H1 (cell line): ENCODE data around the gene HERC4. TPM values are rescaled to one million over a fixed set of nuclear protein-coding genes. Genes with fewer than 3 reads are reported as not detected.
A peak's percentile ranks its signal among the peaks of the same experiment; 100 is the strongest.

Experiments
- CTCF ChIA-PET: fragments of 300-600 bp; sonication (Branson Sonifier 250); formaldehyde crosslinking; loops from one replicate; lab custom pipeline; 2021; ENCODE audit not compliant: partially characterized antibody; lab: Charles Lee
- POLR2A ChIA-PET: fragments of 300-600 bp; sonication (Branson Sonifier 250); formaldehyde crosslinking; loops from one replicate; lab custom pipeline; 2021; ENCODE audit warnings: inconsistent platforms; ENCODE audit not compliant: partially characterized antibody; lab: Charles Lee
- DNase-seq, 2 experiments: peaks; one replicate each; pipeline versions ENCODE4 v3.0.0 to v3.0.0-alpha.2; 2010 to 2022; ENCODE audit warnings: low spot score in 2 of 2, low read depth in 1 of 2, mixed read lengths in 1 of 2
- FAIRE-seq: peaks from 2 replicates; lab custom pipeline; 2011; peaks lifted over from hg19 to GRCh38; lab: Jason Lieb, UNC
- H2AFZ ChIP-seq: 2 replicates; pipeline ENCODE4 v1.8.1; 2012; ENCODE audit warnings: low read length, inconsistent platforms
- H2AK5ac ChIP-seq: 2 replicates; pipeline ENCODE4 v1.6.1; 2013; ENCODE audit warnings: low read depth, low read length
- H2BK120ac ChIP-seq: replicated peaks from 2 replicates; pipeline ENCODE3; 2013; ENCODE audit warnings: low read depth, low read length, inconsistent platforms
- H2BK12ac ChIP-seq: 2 replicates; pipeline ENCODE4 v1.6.1; 2013; ENCODE audit warnings: low read depth, low read length
- H2BK15ac ChIP-seq: 2 replicates; pipeline ENCODE4 v1.6.1; 2013; ENCODE audit warnings: low read length
- H2BK20ac ChIP-seq: 2 replicates; pipeline ENCODE4 v1.6.1; 2013; ENCODE audit warnings: low read length
- H2BK5ac ChIP-seq: 2 replicates; pipeline ENCODE4 v1.6.1; 2013; ENCODE audit warnings: low read depth, low read length
- H3K14ac ChIP-seq: 2 replicates; pipeline ENCODE4 v1.6.1; 2013; ENCODE audit warnings: inconsistent platforms; ENCODE audit not compliant: insufficient read length
- H3K18ac ChIP-seq: 2 replicates; pipeline ENCODE4 v1.6.1; 2013; ENCODE audit warnings: low read length; ENCODE audit errors: extremely low read depth
- H3K23ac ChIP-seq: 2 replicates; pipeline ENCODE4 v1.6.1; 2013; ENCODE audit warnings: inconsistent platforms; ENCODE audit not compliant: insufficient read length
- H3K23me2 ChIP-seq: 2 replicates; pipeline ENCODE4 v1.6.1; 2013; ENCODE audit warnings: low read depth, low read length
- H3K27ac ChIP-seq: 2 replicates; pipeline ENCODE4 v1.6.1; 2011; ENCODE audit warnings: low read depth, low read length, inconsistent platforms
- H3K27me3 ChIP-seq, 4 experiments: replicated peaks in 1 of 4; 1 replicate in 1 of 4; 2 replicates in 3 of 4; pipeline versions ENCODE4 v1.6.1 to v1.8.1; 2011 to 2013; ENCODE audit warnings: low read length in 3 of 4, mild to moderate bottlenecking in 3 of 4, inconsistent platforms in 2 of 4, mixed read lengths in 2 of 4, moderate library complexity in 1 of 4; ENCODE audit not compliant: control insufficient read depth in 3 of 4, insufficient read depth in 3 of 4; ENCODE audit errors: extremely low read depth in 1 of 4
- H3K36me3 ChIP-seq, 4 experiments: 2 replicates each; pipeline versions ENCODE4 v1.6.1 to v1.8.1; 2011 to 2013; ENCODE audit warnings: mild to moderate bottlenecking in 4 of 4, low read length in 3 of 4, moderate library complexity in 2 of 4, control low read depth in 1 of 4, inconsistent platforms in 1 of 4; ENCODE audit not compliant: insufficient read depth in 4 of 4, control insufficient read depth in 2 of 4
- H3K4ac ChIP-seq: replicated peaks from 2 replicates; pipeline ENCODE3; 2013; ENCODE audit warnings: low read length, low read depth, mixed read lengths, inconsistent platforms; ENCODE audit not compliant: insufficient read length
- H3K4me1 ChIP-seq, 4 experiments: replicated peaks in 1 of 4; 1 replicate in 1 of 4; 2 replicates in 3 of 4; pipeline versions ENCODE4 v1.6.1 to v1.8.1; 2011 to 2013; ENCODE audit warnings: low read length in 3 of 4, inconsistent platforms in 2 of 4, mixed read lengths in 1 of 4; ENCODE audit not compliant: insufficient read depth in 4 of 4, control insufficient read depth in 3 of 4
- H3K4me2 ChIP-seq, 2 experiments: 2 replicates each; pipeline versions ENCODE4 v1.6.1 to v1.8.1; 2011 to 2013; ENCODE audit warnings: low read depth in 2 of 2, low read length in 2 of 2, control low read depth in 1 of 2, inconsistent platforms in 1 of 2, mild to moderate bottlenecking in 1 of 2; ENCODE audit not compliant: insufficient read depth in 1 of 2
- H3K4me3 ChIP-seq, 4 experiments: fragments of 200-600, 300-600 bp in 1 of 4; sonication (generic), shearing (Covaris generic), sonication (Bioruptor Twin) in 1 of 4; 2 replicates each; pipeline versions ENCODE4 v1.5.1 to v1.8.1; 2011 to 2016; ENCODE audit warnings: low read length in 4 of 4, low read depth in 3 of 4, control low read depth in 2 of 4, inconsistent platforms in 2 of 4, mild to moderate bottlenecking in 2 of 4, mixed read lengths in 1 of 4, moderate library complexity in 1 of 4; ENCODE audit not compliant: insufficient read depth in 2 of 4; ENCODE audit errors: extremely low read depth in 1 of 4
- H3K56ac ChIP-seq: replicated peaks from 2 replicates; pipeline ENCODE3; 2013; ENCODE audit warnings: low read depth, mild to moderate bottlenecking, mixed read lengths, low read length, inconsistent platforms; ENCODE audit not compliant: insufficient read length
- H3K79me1 ChIP-seq: 2 replicates; pipeline ENCODE4 v1.6.1; 2013; ENCODE audit warnings: low read depth, low read length, control low read depth
- H3K79me2 ChIP-seq, 2 experiments: 2 replicates each; pipeline versions ENCODE4 v1.6.1 to v1.8.1; 2012 to 2013; ENCODE audit warnings: low read length in 2 of 2, mild to moderate bottlenecking in 2 of 2, inconsistent platforms in 1 of 2; ENCODE audit not compliant: insufficient read depth in 2 of 2, control insufficient read depth in 1 of 2
- H3K9ac ChIP-seq, 4 experiments: replicated peaks in 1 of 4; 1 replicate in 1 of 4; 2 replicates in 3 of 4; pipeline versions ENCODE4 v1.6.1 to v1.8.1; 2011 to 2013; ENCODE audit warnings: low read depth in 3 of 4, low read length in 3 of 4, control low read depth in 2 of 4, mild to moderate bottlenecking in 2 of 4, moderate library complexity in 2 of 4, inconsistent platforms in 1 of 4; ENCODE audit errors: extremely low read depth in 1 of 4
- H3K9me3 ChIP-seq, 2 experiments: 2 replicates each; pipeline versions ENCODE4 v1.6.1 to v1.8.1; 2012 to 2013; ENCODE audit warnings: mild to moderate bottlenecking in 2 of 2, moderate library complexity in 2 of 2, control low read depth in 1 of 2, inconsistent platforms in 1 of 2, low read depth in 1 of 2, low read length in 1 of 2, mixed read lengths in 1 of 2; ENCODE audit not compliant: insufficient read depth in 2 of 2
- H4K20me1 ChIP-seq, 2 experiments: replicated peaks in 1 of 2; 2 replicates each; pipeline versions ENCODE3 to v1.8.1; 2011 to 2013; ENCODE audit warnings: inconsistent platforms in 2 of 2, low read length in 2 of 2, mild to moderate bottlenecking in 1 of 2; ENCODE audit not compliant: insufficient read depth in 2 of 2, control insufficient read depth in 1 of 2
- H4K5ac ChIP-seq: 2 replicates; pipeline ENCODE4 v1.6.1; 2013; ENCODE audit warnings: low read length, low read depth, mixed read lengths, inconsistent platforms; ENCODE audit not compliant: insufficient read length
- H4K8ac ChIP-seq: 2 replicates; pipeline ENCODE4 v1.8.0; 2013; ENCODE audit warnings: mild to moderate bottlenecking, moderate library complexity, low read length, inconsistent platforms; ENCODE audit not compliant: insufficient read depth; ENCODE audit errors: extremely low read depth
- H4K91ac ChIP-seq: replicated peaks from 2 replicates; pipeline ENCODE3; 2013; ENCODE audit warnings: low read length, mixed read lengths, inconsistent platforms; ENCODE audit not compliant: insufficient read length
- ASH2L ChIP-seq: fragments of 200-600, 300-600 bp; sonication (generic); IDR thresholded peaks from one replicate; pipeline ENCODE4 v1.7.1; 2017; ENCODE audit warnings: low read length
- BACH1 ChIP-seq: IDR thresholded peaks from 2 replicates; pipeline ENCODE4 v1.6.1; 2012; ENCODE audit warnings: low read length, improper control_type of control experiment
- EGR1 ChIP-seq: IDR thresholded peaks from 2 replicates; pipeline ENCODE4 v1.6.1; 2011; ENCODE audit warnings: low read depth, low read length, borderline replicate concordance
- EP300 ChIP-seq, 2 experiments: IDR thresholded peaks; 1 replicate in 1 of 2; 2 replicates in 1 of 2; pipeline ENCODE4 v1.6.1; 2011 to 2012; ENCODE audit warnings: low read depth in 2 of 2, low read length in 2 of 2, mild to moderate bottlenecking in 2 of 2, borderline replicate concordance in 1 of 2, inconsistent platforms in 1 of 2, moderate library complexity in 1 of 2
- HDAC6 ChIP-seq: IDR thresholded peaks from one replicate; pipeline ENCODE4 v1.7.1; 2012; ENCODE audit warnings: low read depth, mild to moderate bottlenecking, inconsistent platforms, low read length, moderate library complexity
- SP2 ChIP-seq: IDR thresholded peaks from 2 replicates; pipeline ENCODE4 v1.6.1; 2012; ENCODE audit warnings: mild to moderate bottlenecking, low read length, inconsistent platforms
- TAF7 ChIP-seq: optimal IDR thresholded peaks from 2 replicates; pipeline ENCODE3; 2011; ENCODE audit warnings: low read depth, mild to moderate bottlenecking, inconsistent platforms, low read length, moderate library complexity, borderline replicate concordance
- WGBS, 2 experiments: shearing (Covaris generic) in 1 of 2; methylation state at CpG; one replicate each; pipeline versions ENCODE4 v1.1.6 to v1.1.7; 2013 to 2015; ENCODE audit warnings: low lambda C conversion rate in 2 of 2, mixed read lengths in 2 of 2, inconsistent platforms in 1 of 2, low coverage in 1 of 2, missing lambda C conversion rate in 1 of 2; ENCODE audit not compliant: insufficient replicate concordance in 2 of 2, insufficient coverage in 1 of 2, insufficient read length in 1 of 2; ENCODE audit errors: extremely low coverage in 1 of 2, missing lambda C conversion rate in 1 of 2; 5-methylcytosine and 5-hydroxymethylcytosine counted together
- polyA plus RNA-seq, 7 experiments: library from polyadenylated mRNA; depleted of rRNA in 3 of 7; stranded (reverse) in 5 of 7; unstranded in 2 of 7; fragments of >200 nt in 5 of 7; fragments of 200-250 nt in 2 of 7; gene quantifications; 1 replicate in 5 of 7; 2 replicates in 1 of 7; 4 replicates in 1 of 7; pipeline versions ENCODE4 v1.2.1 to v1.2.3, GENCODE V29; 2011 to 2013; ENCODE audit warnings: missing spikeins in 2 of 7, mixed read lengths in 2 of 7
- total RNA-seq: library from RNA; stranded (reverse); fragmentation: NEBNext Ultra II Directional; extraction: Animal tissue kit (Norgen Biotek cat#: 25700); gene quantifications from 2 replicates; pipeline ENCODE4 v1.2.1, GENCODE V29; 2021

Gene HERC4
- total and polyA plus RNA-seq, 2 of the 8 experiments (the other 6 are each of a cell fraction or from before 2014, with no cell fraction given), result 7.5 to 44.0 TPM

DNA sequence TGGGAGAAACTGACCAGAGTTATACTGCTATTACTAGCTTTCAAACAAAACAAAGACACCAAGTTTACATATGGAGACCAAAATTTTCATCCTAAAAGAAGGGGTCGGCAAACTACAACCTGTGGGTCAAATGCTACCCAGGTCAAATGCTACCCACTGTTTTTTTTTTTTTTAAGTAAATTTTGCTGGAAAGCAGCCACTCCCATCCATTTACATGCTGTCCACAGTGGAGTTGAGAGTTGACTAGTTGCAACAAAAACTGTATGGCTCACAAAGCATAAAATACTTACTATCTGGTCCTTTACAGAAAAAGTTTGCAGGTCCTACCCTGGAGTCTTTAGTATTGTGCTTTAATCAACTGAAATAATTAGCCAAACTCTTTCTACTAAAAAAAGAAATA, 99.2 kb downstream of the HERC4 start:
- H3K18ac ChIP-seq, result no peak overlapping the region; the same call in 1 of the 2 replicates
- no peak overlapping the region for H3K14ac ChIP-seq
- no peaks in the 10 kb centered on the region for H4K20me1 ChIP-seq
- DNase-seq (no peak), FAIRE-seq (no peak)
- no peaks in the 10 kb centered on the region for H3K23me2 ChIP-seq
- no peak overlapping the region for H3K9ac ChIP-seq
- no peak overlapping the region for H2BK5ac ChIP-seq
- no peak overlapping the region for H3K56ac ChIP-seq
- H2BK15ac ChIP-seq, result no peak overlapping the region
- no peak overlapping the region for H2AK5ac ChIP-seq
- H3K4ac ChIP-seq, result no peak overlapping the region
- H4K8ac ChIP-seq, result no peak overlapping the region
- ChIA-PET CTCF (interaction anchor here (0.6 kb wide), 1 partner anchor 1254 kb away, joined by 4 read pairs; no protein-coding TSS in a partner anchor), POLR2A (no interaction called here)
- peaks cover 6 to 9% of the 10 kb centered on the region in 2 experiments; a peak in 1 of 4 replicates for H3K9me3 ChIP-seq
- no peaks in the 10 kb centered on the region for H3K27me3 ChIP-seq
- no peak overlapping the region for H2BK120ac ChIP-seq
- no peaks in the 10 kb centered on the region; the same call in none of the 2 replicates for H3K79me1 ChIP-seq
- H4K5ac ChIP-seq, result peak overlapping the region; percentile 95
- H2BK20ac ChIP-seq, result no peak overlapping the region
- H2BK12ac ChIP-seq, result no peak overlapping the region
- no peak for TF ChIP-seq EP300 (IDR thresholded peaks at IDR 0.05; ENCODE audit: borderline replicate concordance in 1 of 2, low read depth in 2 of 2, low read length in 2 of 2)
- TF ChIP-seq BACH1, result no peak
- TF ChIP-seq HDAC6, result no peak
- TF ChIP-seq ASH2L, result no peak
- no peak for TF ChIP-seq EGR1
- no peak for TF ChIP-seq SP2
- no peak for TF ChIP-seq TAF7
- H3K4me2 ChIP-seq, result peak overlapping the region; percentile 33 to 47; a peak in 3 of 4 replicates
- H3K23ac ChIP-seq, result no peak overlapping the region
- H3K27ac ChIP-seq, result no peak overlapping the region
- 9% methylated on average over 1 of the region's 1 CpG; no CpG with 5 or more reads in 1 of the 2 experiments for WGBS, 2 experiments
- H4K91ac ChIP-seq, result no peak overlapping the region
- H3K79me2 ChIP-seq, result no peaks in the 10 kb centered on the region
- H3K4me3 ChIP-seq, result peak overlapping the region in 1 of 4 experiments; percentile 34; a peak in 2 of 8 replicates
- H3K36me3 ChIP-seq, result peaks cover 2 to 31% (median 6%) of the 10 kb centered on the region in 4 experiments; a peak in 5 of 8 replicates
- no peak overlapping the region for H2AFZ ChIP-seq
- peaks cover 9 to 11% (median 11%) of the 10 kb centered on the region in 4 experiments for H3K4me1 ChIP-seq
